HUDEP-2 (cell line): ENCODE measurements around the gene PPM1G.

Source experiments
- DNase-seq, 76 experiments: peaks; one replicate each; lab custom pipeline; 2025; ENCODE audit not compliant: unreplicated experiment in 76 of 76; lab: John Stamatoyannopoulos, UW

PPM1G gene

DNA sequence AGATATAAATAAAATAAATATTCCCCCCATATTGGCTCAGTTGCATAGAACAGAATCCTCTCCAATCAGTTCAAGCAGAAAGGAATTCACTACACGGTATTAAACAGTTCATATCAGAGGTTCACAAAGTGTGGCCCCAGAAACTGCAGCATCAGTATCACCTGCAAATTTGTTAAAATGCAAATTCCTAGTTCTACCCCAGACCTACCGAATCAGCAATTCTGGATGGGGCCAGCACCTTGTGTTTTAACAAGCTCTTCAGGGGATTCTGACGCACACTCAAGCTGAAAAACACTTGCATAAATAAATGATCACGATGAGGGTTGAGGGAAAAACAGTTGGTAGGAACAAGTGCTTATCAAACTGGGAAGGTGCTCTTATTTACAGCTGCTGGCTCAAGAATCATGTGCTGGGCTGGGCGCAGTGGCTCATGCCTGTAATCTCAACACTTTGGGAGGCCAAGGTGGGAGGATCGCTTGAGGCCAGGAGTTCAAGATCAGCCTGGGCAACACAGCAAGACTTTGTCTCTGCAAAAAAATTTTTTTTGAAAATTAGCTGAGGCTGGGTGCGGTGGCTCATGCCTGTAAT lies 59.2 kb downstream of the PPM1G start:
- DNase-seq: peak in 2 of 76 experiments; percentile 7 to 9

DNA sequence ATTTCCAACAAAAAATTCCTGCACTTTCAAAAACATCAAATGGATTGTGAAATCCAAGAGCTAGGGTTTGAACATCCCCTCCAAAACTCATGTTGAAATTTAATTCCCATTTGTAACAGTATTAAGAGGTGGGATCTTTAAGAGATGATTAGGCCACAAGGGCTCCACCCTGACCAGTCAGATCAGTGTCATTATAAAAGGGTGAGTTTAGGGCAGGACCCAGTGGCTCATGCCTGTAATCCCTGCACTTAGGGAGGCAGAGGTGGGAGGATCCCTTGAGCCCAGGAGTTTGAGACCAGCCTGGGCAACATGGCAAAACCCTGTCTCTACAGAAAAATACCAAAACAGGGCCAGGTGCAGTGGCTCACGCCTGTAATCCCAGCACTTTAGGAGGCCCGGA lies 61.8 kb downstream of the PPM1G start:
- DNase-seq: no peak

- no peak for DNase-seq
Measured at GRCh38 chr2:27336173-27336572, 73.2 kb downstream of the PPM1G start.

- DNase-seq: no peak
Measured at GRCh38 chr2:27335311-27335710, 74.1 kb downstream of the PPM1G start.
